ENCODE results near the gene CALML6.

DNA sequence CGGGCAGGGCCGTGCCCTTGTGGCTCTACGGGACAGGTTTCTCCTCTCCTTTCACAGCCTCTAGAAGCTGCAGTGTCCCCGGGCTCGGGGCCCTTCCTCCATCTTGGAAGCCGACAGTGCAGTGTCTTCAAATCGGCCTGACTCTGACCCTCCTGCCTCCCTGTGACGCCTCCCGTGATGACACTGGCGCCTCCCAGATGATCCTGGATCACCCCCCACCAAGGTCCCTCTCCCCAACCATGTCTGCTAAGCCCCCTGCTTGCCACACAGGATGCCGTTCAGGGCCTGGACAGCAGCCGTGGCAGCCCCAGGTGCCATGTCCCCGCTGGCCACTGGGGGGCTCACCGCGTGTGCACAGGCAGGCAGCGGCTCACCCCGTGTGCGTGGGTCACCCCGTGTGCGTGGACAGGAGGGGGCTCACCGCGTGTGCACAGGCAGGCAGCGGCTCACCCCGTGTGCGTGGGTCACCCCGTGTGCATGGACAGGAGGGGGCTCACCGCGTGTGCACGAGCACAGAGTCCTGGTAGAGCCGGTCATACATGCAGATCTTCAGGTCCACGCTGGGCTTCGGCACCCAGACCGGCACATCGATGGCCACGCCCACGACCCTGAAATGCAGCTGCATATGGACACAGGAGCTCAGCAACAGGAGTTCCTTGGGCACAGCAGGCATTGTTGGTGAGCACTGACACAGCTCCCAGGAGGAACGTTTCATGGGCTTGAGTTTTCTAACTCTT is 28.9 kb downstream of the CALML6 start:
- TF ChIP-seq, protein P1, sequence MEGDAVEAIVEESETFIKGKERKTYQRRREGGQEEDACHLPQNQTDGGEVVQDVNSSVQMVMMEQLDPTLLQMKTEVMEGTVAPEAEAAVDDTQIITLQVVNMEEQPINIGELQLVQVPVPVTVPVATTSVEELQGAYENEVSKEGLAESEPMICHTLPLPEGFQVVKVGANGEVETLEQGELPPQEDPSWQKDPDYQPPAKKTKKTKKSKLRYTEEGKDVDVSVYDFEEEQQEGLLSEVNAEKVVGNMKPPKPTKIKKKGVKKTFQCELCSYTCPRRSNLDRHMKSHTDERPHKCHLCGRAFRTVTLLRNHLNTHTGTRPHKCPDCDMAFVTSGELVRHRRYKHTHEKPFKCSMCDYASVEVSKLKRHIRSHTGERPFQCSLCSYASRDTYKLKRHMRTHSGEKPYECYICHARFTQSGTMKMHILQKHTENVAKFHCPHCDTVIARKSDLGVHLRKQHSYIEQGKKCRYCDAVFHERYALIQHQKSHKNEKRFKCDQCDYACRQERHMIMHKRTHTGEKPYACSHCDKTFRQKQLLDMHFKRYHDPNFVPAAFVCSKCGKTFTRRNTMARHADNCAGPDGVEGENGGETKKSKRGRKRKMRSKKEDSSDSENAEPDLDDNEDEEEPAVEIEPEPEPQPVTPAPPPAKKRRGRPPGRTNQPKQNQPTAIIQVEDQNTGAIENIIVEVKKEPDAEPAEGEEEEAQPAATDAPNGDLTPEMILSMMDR (IDR thresholded peaks at IDR 0.05) = peak; percentile 50 to 73 (median 70)
- no peak for TF ChIP-seq EP300 (IDR thresholded peaks at IDR 0.05)
